GM18508 (cell line): ENCODE results near the gene NLGN3.
"Not testable (repeated sequence)": the region's sequence is repeated elsewhere in the genome, so short reads cannot be mapped to it uniquely, and the experiment has no call there.

Experiments
- ATAC-seq: cut with Tn5 transposase; IDR thresholded peaks from one replicate; pipeline ENCODE4 v1.9.1; 2021; ENCODE audit warnings: moderate number of reproducible peaks; ENCODE audit not compliant: insufficient read depth, unreplicated experiment

The NLGN3 gene

GRCh38 chrX:71168134-71168533, 23.5 kb downstream of the NLGN3 start:
- ATAC-seq, result no peak

- ATAC-seq, result no peak
These were observed 24.9 kb downstream of the NLGN3 start for GRCh38 chrX:71169586-71169985.

GRCh38 chrX:71170660-71171059, 26.0 kb downstream of the NLGN3 start:
- ATAC-seq, result no peak

DNA sequence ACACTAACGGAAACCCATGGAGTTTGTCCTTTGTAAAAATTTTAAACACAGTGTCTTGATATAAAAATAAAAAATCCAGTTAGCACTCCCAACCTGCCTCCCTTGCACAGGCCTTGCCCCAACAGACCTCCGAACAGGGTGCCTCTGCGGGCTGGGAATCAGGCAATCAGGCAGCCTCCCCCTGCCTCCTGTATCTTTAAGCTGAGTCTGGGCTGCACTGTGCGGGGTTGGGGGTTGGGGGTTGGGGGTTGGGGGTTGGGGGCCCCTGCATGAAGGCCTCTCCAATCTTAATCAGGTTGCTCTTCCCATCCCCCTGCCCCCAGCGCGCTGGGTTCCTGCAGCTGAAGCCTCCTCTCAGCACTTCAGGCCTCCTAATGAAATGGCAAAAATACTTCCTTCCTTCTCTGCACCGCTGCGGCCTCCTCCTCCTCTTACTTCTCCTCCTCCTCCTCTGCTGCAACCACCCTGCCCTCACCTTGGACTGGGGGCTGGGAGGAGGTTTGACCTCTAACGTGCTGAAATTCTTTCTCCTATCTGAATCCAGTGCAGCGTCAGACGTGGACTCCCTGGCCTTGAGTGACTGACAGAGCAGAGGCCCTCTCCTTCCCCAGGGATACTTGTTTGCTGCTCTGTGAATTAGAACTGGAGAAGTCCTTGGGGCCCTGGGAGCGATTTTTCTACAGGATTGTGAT, 26.6 kb downstream of the NLGN3 start:
- ATAC-seq, result no peak

DNA sequence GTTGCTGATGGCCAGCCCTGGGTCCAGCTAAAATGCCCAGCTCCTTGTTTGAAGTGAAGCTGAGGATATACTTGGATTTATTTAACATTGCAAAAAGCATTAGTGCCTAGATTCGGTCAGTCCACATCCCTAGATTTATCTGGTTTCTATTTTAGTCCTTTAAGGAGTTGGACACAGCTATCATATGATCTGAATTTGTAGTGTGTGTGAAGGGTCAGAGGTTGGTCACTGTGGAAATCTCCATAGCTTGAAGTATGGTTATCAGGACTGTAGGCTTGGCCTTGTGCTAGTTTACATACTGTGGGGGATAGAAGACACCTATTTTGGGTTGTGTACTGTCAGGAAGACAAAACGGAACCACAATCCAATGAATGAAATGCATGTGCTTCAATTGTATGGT, 28.8 kb downstream of the NLGN3 start:
- no peak for ATAC-seq

- ATAC-seq, result no peak
These were observed 30.2 kb downstream of the NLGN3 start for GRCh38 chrX:71174795-71175194.

DNA sequence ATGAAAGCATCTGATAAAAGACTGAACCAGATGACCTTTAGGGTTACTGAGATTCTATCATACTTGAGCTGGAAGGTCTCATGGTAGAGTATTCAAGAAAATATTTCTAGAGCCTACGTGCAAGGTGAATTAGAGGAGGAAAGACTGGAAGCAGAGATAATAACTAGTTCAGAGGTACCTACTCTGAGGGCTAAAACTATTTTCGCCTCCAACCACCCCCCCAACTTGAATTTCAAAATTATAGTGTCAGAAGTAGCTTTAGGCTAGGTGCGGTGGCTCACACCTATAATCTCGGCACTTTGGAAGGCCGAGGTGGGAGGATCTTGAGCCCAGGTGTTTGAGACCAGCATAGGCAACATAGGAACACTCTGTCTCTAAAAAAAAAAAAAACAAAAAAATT, 30.9 kb downstream of the NLGN3 start:
- no peak for ATAC-seq

- no peak for ATAC-seq
These were observed 32.7 kb downstream of the NLGN3 start for GRCh38 chrX:71177327-71177726.

GRCh38 chrX:71178908-71179307, 34.3 kb downstream of the NLGN3 start:
- no peak for ATAC-seq

DNA sequence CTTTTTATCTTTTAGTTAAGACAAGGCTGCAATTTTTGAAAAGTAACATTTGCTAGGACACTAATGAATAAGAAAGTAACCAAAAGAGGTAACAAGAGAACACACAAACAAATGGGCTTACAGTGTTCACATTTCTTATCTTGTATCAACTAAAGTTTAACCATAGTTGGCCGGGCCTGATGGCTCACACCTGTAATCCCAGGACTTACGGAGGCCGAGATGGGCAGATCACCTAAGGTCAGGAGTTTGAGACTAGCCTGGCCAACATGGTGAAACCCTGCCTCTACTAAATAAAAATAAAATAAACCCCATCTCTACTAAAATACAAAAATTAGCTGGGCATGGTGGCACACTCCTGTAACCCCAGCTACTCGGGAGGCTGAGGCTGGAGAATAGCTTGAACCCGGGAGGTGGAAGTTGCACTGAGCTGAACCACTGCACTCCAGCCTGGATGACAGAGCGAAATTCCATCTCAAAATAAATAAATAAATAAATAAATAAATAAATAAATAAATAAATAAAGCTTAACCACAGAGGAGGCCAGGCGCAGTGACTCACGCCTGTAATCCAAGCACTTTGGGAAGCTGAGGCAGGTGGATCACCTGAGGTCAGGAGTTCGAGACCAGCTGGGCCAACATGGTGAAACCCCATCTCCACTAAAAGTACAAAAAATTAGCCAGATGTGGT, 36.1 kb downstream of the NLGN3 start:
- ATAC-seq, result not testable (repeated sequence)

DNA sequence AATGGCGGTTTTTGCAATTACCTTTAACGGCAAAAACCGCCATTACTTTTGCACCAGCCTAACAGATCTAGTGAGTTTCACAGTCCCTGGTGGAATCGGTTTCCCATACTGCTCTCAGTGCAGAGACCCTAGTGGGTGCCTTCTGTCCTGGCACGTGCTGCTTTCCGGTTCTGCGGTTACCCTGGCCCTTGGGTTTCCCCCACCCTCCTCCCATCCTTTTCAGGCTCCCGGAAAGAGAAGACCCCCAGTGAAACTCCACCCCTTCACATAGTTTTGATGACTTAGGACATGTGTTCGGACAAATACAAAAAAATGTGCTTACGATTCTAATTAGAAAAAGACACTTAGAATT, 36.9 kb downstream of the NLGN3 start:
- ATAC-seq, result no peak

DNA sequence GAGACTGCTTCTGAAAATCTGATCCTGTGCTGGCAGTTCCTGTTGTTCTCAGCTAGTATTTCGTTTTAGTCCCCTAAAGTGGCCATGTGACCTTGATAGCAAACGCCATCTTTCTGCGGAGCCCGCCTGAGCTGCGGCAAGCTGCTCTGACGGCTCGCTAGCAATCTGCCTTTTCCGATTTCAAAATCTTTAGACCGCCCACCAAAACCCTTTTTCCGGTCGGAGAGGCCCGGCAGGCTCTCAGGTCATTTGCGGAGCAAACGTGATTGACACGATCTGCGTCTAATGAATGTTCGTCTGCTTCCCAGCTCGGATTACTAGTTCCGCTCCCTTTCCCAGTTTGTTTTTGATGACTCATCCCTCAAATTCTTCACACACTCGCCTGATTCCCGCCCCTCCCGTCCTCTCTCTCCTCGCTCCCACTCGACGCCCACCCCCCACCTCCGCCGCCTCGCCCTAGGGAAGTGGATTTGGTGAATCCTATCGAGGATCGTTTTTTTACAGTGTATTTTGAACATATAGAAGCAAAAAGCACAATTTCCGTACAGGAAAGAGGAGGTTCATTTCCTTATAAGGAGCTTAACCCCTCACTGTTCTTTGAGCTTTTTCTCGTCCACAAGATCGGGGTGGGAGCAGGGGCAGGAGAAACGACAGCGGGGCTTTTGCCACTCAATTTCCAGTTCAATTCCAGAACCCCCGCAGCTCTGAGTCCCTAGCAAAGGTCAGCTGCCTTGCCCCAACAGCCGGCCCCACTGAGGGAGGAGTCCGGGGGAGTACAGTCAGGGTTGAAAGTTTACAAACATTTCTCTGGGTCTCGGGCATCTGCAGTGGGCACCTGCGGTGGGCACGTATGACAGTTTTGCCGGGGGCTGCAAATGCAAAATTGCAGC, 37.5 kb downstream of the NLGN3 start:
- peak; percentile 61 for ATAC-seq

GRCh38 chrX:71182871-71183270, 38.2 kb downstream of the NLGN3 start:
- no peak for ATAC-seq

GRCh38 chrX:71183341-71183740, 38.7 kb downstream of the NLGN3 start:
- ATAC-seq, result no peak

DNA sequence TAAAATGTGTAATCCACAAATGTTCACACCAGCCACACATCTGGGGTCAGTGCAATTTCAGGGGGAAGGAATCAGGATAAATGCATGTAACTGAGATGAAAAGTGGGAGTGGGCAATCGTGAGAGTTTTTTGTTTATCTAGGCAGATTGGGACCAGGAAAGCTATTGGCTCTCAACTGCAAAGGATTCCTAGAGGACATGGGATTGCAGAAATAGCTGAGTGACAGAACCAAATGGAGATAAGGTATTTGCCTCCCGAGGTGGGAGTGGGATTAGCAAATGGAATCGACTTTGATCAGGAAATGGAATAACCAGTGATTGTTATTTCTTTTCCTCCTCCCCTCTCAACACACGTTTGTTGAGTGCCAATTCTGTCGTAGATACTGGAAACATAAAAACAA, 39.5 kb downstream of the NLGN3 start:
- no peak for ATAC-seq

DNA sequence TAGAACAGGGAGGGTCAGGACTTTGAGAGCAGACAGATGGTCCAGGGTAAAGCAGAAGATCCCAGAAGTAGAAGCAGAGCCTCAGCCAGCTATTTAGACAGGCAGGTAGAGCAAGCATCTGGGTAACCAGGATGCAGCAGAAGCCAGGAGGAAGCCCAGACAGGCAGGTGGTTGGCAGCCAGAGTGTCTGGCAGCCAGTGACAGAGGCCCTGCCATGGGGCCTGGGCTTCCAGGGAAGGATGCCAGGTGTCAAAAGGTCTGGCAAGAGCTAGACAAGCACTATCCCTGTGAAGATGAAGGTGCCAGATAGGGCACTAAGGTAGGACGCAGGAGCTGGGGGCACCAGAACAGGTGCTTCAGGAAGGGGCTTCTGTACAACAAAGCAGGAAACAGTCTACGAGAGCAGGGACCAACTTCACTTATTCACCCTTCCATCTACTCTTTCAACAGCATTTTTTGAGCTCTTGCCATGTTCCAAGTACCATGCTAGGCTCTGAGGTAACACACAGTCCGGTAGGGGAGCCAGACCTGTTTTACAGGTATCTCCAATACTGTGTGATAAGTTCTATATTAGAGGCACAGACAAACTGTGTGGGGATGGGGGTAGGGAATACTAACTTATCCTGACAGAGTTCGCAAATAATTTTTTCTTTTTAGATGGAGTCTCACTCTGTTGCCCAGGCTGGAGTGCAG, 40.3 kb downstream of the NLGN3 start:
- ATAC-seq, result no peak

- ATAC-seq, result no peak
These were observed 46.6 kb downstream of the NLGN3 start for GRCh38 chrX:71191248-71191647.

DNA sequence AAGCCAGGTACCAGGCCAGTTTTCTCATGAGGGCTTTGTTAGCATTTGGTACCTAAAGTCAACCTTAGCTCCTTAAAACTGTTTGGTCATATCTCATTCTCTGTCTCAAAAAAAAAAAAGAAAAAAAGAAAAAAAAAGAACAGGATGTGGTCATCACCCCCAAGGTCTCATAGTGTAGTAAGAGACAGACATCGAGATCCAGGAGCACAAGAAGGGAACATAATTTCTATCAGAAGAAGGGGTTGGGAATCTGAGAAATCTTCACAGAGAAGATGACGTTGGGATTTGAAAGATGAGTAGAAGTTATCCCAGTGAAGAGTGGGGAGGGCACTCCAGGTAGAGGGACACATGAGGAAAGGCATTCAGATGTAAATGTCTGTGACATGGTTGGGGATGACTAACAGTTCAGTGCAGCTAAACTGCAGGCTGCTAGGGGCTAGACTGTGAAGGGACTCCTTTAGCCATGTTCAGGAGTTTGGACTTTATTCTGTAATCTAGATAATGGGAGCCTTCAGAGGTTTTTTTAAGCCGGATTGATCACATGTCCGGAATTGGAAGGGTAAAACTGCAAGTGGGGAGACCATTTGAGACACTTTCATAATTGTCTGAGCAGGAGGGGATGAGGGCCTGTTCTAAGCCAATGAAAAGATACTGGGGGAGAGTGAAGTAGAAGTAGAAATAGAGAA, 51.5 kb downstream of the NLGN3 start:
- ATAC-seq, result no peak

DNA sequence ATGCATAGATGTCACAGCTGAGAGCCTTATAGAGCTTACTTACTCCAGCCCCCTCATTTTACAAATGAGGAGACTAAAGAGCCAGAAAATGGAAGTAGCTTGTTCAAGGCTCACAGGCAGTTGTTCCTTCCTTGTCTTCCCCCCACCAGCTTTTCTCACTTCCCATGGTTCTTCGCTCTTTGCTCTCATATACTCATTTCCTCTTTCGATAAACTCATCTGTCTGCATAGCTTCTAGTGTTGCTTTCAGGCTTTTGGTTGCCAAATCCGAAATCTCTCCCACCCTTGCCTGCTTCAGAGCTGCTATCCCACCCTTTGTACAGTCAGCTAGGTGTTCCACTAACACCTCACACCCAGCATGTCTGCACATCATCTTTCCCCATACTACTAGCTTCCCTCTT, 53.4 kb downstream of the NLGN3 start:
- no peak for ATAC-seq
